Parathyroid adenoma (tissue), 2 donors: Measurements from ENCODE around the gene NRK.

Experiments
- H2AFZ ChIP-seq: fragments of 300-600 bp; sonication (generic); one replicate; pipeline ENCODE4 v1.7.0; 2017; ENCODE audit warnings: antibody characterized with exemption, mild to moderate bottlenecking
- H3K27ac ChIP-seq: fragments of 300-600 bp; sonication (generic); one replicate; pipeline ENCODE4 v1.7.0; 2017
- H3K27me3 ChIP-seq: fragments of 300-600 bp; sonication (generic); one replicate; pipeline ENCODE4 v1.7.0; 2017; ENCODE audit warnings: low read length; ENCODE audit not compliant: control insufficient read depth, insufficient read depth
- H3K36me3 ChIP-seq: fragments of 300-600 bp; sonication (generic); one replicate; pipeline ENCODE4 v1.7.0; 2017; ENCODE audit warnings: low read length; ENCODE audit not compliant: control insufficient read depth, insufficient read depth
- H3K4me1 ChIP-seq: fragments of 300-600 bp; sonication (generic); one replicate; pipeline ENCODE4 v1.7.0; 2017; ENCODE audit warnings: control low read depth
- H3K4me2 ChIP-seq: fragments of 300-600 bp; sonication (generic); one replicate; pipeline ENCODE4 v1.7.0; 2017; ENCODE audit warnings: low read length
- H3K4me3 ChIP-seq: fragments of 300-600 bp; sonication (generic); one replicate; pipeline ENCODE4 v1.7.0; 2017; ENCODE audit warnings: low read depth, low read length
- H3K79me2 ChIP-seq: fragments of 300-600 bp; sonication (generic); one replicate; pipeline ENCODE4 v1.7.0; 2017; ENCODE audit warnings: control low read depth
- H3K9ac ChIP-seq: fragments of 300-600 bp; sonication (generic); one replicate; pipeline ENCODE4 v1.7.0; 2017; ENCODE audit warnings: mild to moderate bottlenecking
- H3K9me3 ChIP-seq: fragments of 300-600 bp; sonication (generic); one replicate; pipeline ENCODE4 v1.7.0; 2017; ENCODE audit warnings: low read length; ENCODE audit not compliant: control insufficient read depth
- CTCF ChIP-seq: fragments of 300-600 bp; sonication (generic); IDR thresholded peaks from one replicate; pipeline ENCODE4 v1.7.0; 2017; ENCODE audit warnings: antibody characterized with exemption, mild to moderate bottlenecking
- donor health status: primary hyperparathyroidism.

NRK gene

GRCh38 chrX:106005684-106006083, 183.3 kb downstream of the NRK start:
- Histone ChIP-seq H3K27ac (no peak overlapping the region), H3K4me1 (no peaks in the 10 kb centered on the region), H3K9me3 (no peaks in the 10 kb centered on the region), H3K9ac (no peak overlapping the region), H3K4me2 (no peak overlapping the region), H3K4me3 (no peak overlapping the region), H2AFZ (no peak overlapping the region), H3K27me3 (no peaks in the 10 kb centered on the region), H3K36me3 (no peaks in the 10 kb centered on the region), H3K79me2 (no peaks in the 10 kb centered on the region)
- no peak for TF ChIP-seq CTCF

GRCh38 chrX:106007815-106008214, 185.5 kb downstream of the NRK start:
- Histone ChIP-seq H3K27ac (no peak overlapping the region), H3K9me3 (no peaks in the 10 kb centered on the region), H3K4me3 (no peak overlapping the region), H3K36me3 (no peaks in the 10 kb centered on the region), H3K79me2 (no peaks in the 10 kb centered on the region), H3K27me3 (no peaks in the 10 kb centered on the region), H3K4me2 (no peak overlapping the region), H3K4me1 (no peaks in the 10 kb centered on the region), H3K9ac (no peak overlapping the region), H2AFZ (no peak overlapping the region)
- no peak for TF ChIP-seq CTCF
